NCI-H2196 (cell line): Measurements from ENCODE around the gene CSPG4.

Experiments
- DNase-seq: peaks from one replicate; lab custom pipeline; 2025; ENCODE audit not compliant: unreplicated experiment; lab: John Stamatoyannopoulos, UW

The CSPG4 gene

DNA sequence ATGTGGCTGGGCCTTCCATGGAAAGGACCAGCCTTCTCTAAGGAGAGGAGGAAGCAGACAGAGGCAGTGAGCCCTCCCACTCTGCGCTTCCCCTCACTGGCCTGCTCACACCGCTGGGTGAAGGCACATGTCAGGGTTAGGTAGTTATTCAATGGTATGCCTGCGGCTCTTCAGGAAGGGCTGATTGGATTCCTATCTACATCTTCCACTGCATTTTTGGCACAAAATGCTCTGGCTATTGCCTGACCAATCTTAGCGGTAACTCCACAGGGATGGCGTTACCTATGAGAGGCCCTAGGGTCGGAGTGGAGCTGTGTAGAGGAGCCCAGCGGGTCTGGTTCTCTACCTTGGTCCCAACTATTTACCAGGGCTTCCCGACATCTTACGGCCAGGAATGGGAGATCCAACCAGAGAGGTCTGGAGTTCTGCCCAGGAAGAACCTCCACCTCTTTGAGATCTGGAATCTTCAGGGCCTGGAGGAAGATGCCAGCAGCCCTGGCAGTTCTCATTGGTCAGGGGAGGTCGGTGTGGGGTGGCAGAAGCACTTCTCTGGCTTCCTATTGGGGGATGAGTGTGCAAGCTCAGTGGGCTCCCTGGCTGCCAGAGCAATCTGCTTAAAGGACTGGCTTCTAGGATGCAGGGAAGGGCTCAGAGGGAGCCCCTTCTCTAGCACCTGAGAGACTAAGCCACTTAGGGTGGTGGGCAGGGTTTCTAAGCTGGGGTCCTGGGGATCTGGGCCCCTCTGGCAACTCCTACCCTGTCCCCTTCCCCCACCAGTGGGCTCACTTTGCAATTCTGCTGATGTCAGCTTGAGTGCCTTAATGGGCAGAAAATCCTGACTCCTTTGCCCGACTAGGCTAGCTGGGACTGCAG lies 40.7 kb downstream of the CSPG4 start:
- DNase-seq, result no peak

DNA sequence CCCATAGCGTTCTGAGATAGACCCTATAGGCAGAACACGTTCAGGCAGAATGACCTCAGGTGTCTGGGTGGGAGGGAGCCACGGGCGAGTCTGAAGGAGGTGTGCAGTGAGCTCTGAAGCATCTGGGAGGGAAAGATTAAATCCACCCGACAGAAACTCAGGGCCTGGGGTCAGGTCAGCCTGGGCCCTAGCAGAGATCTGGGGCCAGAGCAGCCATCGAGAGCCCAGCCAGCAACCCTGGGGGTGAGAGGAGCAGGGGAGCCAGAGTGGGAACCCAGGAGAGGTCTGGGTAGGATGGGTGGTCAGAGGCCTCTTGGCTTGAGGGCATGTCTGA lies 42.8 kb downstream of the CSPG4 start:
- DNase-seq, result no peak

DNA sequence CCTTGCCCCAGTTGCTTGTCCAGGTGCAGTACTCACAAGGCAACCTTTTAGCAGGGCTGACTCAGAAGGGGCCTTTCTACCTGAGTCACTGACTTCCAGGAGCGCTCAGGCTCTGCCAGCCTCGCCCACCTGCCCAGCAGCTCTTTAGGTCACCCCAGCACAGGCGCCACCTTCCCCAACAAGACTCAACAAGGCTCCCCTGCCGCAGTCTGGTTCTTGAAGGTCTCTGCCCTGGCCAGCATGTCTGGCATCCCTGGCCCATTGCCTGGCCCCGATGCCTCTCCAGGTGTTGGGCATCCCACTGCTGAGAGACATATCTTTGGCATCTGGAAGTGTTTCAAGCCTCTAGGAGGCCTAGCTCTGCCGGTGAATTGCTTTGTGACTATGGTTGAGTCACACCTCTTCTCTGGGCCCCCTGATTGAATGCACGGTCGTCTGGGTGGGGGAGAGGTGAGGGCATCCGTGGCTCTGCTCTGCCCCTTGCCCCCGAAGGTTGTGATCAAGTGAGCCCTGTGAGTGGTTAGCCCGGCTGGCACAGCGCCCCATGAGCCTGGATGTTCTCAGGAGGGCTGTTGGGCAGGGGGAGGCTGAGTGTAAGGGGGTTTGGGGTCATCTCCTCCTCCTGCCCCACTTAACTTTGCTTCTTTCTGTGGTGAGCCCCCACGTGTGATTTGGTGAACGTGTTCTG lies 43.3 kb downstream of the CSPG4 start:
- DNase-seq, result peak; percentile 28

DNA sequence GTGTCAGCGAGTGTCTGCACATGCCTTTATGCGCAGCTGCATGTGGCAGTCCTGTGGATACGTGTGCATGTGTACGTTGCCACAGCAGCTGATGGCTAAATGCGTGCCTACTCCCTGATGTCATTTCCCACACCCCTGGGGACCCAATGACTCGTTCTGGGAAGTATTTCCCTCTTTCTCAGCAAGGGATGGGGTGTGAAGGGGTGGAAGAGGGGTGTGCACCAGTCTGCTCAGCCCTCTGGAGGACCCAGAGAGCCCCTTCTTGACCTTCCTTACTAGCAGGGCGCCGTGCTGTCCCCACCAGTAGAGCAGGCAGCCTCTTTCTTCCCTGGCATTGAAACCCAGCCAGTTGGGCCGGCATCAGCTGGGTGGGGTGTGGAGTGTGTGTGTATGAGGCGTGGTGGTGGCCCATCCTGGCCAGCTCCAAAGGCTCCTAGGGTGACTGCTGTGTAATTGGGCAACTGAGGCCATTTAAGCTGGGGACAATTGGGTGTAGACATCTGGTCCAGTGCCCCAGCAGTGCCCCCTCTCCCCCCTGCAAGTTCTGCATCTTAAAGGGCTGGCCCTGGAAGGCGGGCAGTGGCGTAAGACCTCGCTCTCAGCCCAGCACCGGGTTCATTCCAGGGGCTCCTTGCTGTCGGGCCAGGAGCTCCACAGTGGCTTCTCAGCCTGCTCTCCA lies 45.7 kb downstream of the CSPG4 start:
- DNase-seq, result no peak

DNA sequence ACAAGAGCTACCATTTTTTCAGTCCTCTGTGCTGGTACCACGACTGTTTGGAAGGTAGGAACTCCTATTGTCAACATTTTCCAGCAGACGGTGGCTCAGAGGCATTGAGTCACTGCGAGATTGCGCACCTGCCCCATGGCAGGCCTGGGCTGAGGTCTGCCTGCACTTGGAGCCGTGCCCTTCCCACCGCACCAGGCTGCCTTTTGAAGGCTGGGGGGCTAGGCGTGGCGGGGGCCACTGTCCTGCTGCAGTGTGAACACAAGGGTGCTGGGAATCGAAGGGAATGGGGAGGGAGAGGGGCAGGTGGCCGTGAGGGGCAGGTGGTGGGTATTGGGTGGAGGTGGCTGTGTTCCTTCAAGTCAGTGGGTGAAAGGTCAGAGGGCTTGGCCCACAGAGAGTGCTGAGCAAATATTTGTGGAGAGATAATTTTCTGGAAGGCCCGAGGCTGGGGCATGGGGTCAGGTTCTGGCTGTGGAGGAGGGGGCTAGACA lies 48.7 kb downstream of the CSPG4 start:
- peak; percentile 53 for DNase-seq

DNA sequence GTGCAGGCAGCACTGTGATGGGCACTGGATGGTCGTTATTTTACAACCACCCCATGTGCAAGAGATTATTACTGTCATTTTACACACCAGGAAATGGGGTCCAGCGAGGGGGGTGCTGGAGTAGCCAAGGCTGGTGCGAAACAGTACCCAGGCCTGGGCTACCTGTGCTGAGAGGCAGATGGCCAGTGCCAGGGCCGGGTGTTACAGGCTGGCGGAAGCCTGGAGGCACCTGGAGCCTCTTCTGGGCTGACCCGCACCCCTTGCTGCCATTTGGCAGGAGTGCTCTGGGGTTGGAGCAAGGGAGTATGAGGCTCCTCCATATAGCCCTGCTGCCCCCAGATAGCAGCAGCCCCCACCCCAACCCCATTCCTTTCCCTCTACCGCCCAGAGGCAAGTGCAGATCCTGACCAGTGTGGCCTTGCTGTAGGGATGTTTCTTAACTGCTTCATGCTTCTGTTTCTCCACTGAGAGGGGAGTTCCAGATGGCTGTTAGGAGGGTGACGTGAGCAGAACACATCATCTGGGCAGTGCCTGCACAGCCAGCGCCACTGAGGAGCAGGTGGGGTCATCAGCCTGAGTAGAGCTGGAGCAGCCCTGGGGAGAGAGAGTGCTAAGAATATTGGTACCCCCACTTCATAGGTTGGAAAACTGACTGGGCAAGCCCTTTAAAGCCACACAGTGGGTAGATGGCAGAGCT lies 49.7 kb downstream of the CSPG4 start:
- DNase-seq, result no peak

DNA sequence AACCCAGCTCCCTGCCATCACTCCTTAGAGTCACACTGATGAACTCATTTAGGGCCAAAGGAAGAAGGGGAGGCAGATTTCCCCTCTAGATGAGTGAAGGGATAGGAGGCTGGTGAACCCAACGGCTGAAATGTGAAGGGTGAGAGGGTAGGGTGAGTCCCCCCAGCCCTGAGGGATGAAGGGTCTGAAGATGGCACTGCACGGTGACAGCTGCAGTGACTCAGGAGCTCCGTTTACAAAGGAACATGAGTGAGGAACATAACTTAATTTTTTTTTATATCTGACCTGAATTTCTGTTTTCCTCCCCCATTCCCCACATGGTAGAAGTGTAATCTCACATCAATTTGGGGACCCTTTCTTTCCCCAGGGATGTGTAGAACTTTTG lies 50.9 kb downstream of the CSPG4 start:
- no peak for DNase-seq

DNA sequence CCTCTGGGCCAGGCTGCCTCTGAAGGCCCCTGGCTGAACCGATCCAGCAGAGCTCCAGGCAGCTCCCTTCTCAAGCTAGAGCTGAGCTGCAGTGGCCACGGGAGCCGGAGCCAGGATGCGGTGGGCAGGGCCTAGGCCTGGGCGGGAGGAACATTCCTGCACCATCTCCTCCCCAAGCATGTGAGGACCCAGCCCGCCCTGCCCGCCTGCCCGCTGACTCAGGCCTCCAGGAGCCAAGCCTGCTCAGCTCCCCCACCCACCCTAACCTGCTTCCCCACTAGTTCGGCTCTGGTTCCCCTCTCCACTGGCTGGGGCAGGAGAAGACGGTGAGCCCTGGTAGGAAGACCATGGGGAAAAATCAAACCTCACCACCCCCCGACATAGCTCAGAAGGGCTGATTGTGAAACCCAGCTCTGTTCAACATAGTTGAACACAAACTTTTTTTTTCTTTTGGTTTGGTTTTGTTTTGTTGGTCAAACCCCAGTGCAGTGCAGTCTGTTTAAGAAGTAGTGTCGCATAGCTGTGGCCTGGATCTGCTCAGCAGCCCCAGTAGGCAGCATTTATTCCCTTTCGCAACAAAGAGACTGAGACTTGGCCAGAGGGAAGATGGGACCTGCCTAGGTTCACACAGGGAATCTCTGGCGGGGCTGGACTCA lies 51.4 kb downstream of the CSPG4 start:
- DNase-seq, result no peak

DNA sequence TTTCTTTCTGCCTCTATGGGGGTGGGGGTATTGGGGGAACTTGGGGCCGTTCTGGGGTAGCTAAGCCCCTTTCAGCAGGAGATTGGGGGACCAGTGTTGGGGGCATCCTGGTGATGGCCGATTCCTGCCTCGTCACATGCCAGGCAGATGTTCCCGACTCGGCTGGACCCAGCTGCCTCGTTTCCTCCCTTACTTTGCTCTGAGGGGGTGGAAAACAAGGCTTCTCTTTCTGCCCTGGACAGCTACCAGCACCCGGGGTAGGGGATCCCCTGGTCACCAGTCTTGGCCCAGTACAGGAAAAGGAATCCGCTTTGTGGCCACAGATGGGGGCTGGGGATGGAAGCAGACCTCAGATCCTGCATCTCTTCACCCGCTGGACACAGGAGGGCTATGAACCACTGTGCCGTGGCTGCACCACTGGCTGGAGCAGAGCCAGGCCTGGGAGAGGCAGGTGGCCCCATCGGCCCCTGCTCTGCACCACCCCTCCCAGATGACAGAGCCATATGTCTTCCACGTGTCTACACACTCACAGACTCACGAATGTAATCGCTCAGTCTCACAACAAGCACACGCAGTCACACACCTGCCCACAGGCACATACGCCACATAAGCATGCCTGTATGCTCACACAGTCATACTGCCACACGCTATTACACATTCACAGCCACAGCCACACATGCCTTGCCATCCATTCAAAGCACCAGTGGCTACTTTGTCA lies 52.6 kb downstream of the CSPG4 start:
- no peak for DNase-seq

DNA sequence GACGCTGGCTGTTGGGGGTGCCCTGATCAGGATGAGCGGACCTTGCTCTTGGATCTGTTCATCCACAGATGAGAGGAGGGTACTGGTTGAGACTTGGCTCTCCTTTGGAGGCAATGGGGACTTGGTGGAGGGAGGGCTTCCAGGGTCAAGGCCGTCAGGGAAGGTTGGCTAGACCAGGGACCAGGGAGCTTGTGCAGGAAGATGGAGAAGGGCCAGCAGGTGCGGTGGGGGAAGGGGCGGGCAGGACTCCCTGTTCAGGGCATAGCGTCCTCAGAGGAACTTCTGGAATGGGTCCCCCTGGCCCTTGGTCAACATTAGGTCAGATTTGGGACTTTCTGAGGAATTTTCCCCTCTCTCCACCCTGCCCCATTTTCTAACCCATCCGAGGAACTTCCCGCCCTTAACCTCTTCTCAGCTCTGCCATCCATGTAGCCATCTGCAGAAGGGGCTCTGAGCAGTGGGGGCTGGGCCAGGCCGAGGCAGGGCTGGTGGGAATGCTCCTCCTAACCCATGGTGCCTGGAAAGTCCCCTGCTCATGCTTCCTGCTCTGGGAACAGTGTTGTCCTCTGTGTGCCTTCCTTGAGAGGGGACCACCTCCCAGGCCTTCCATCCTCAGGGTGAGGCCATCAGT lies 53.4 kb downstream of the CSPG4 start:
- no peak for DNase-seq

DNA sequence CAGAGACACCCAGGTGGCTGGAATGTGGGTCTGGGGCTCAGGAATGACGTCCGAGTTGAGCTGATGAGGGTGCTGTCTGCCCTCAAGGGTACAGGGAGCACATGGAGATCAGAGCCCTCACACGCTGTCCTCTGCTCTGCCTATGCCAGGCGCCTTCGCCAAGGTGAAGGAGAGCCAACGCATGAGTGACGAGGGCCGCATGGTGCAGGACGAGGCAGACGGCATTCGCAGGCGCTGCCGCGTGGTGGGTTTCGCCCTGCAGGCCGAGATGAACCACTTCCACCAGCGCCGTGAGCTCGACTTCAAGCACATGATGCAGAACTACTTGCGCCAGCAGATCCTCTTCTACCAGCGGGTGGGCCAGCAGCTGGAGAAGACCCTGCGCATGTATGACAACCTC lies 55.8 kb downstream of the CSPG4 start:
- DNase-seq, result no peak

DNA sequence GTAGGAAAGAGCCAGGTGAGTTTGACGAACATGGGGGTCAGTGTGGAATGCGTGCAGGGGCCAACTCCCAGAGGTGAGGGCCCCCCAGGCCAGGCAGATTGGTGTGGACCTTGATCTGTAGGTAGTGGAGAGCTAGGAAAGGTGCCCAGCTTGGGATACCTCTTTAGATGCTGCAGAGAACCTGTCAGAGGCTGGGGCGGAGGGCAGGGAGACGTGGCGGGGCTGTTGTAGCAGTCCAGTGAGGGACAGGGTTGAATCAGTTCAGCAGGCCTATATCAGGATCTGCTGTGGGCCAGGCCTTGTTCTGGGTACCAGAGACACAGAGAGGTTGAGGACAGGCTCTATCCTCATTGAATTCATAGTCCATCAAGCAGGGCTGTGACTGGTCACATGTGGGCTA lies 56.3 kb downstream of the CSPG4 start:
- DNase-seq, result no peak

DNA sequence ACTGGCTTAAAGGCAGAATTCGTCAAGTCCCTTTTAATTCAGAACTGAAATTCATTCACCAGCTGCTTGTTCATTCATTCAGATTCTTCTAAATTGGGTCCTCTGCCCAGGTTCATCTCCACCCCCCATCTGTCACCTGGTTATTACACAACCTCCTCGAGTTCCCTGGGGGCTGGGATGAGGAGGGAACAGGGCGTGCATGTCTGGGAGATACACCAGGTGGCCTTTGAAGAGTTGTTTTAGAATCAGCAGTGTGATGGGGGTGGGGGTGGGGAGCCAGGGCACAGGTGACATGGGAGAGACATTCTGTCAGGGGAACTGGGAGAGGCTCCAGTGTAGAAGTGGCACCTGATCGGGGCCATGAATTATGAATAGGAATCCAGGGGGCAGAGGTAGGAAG lies 56.7 kb downstream of the CSPG4 start:
- peak; percentile 19 for DNase-seq

DNA sequence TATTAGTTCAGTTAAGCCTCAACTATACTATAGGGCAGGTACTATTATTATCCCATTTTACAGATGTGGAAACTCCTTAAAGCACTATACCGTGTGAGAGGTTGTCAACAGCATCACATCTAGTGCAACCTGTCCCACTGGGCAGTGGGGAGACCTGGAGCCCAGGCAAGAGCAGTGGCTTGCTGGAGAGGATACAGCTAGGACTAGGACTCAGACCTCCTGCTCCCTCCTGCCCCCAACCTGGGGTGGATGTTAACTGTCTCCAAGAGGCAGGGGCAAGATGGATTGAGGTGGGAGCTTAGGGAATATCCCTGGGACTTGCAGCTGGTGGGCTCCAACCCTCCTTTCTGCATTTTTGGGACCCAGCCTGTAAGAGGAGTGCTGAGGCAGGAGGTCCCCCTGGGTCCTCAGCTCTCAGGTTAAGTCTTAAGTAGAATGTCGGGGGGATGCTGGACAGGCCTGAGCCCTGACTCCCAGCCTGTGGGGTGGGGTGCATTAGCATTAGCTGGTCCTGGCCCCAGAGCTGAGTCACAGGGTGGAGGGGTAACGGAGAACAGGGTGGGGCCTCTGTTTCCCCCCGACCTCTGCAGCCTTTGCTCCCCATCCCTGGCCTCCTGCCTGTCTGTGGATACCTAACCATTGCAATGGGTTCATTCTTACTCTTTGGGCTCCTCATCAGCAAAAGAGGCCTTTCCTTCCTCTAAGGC lies 58.3 kb downstream of the CSPG4 start:
- DNase-seq, result no peak

DNA sequence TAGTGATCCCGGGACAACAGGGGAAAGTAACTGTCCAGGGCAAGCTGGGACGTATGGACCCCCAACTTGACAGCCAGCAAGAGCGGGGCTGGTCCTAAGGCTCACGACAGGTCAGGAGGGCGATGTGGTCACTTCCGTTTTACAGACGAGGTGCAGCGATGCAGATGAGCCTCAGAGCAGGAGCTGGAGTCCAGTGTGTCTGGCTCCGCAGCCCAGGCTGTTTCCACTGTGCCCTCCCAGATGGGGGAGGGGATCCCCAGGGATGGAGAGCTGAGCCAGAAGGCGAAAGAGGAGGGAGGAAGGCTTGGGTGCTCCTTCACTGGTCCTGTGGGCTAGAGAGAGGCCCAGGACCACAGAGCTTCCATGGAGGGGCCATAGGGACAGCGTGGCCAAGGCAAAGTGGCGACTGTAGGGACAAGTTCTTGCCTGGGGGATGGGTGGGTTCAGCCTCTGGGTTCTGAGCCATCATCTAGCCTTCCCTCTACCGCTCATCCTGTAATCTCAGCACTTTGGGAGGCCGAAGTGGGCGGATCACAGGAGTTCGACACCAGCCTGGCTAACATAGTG lies 59.2 kb downstream of the CSPG4 start:
- no peak for DNase-seq

DNA sequence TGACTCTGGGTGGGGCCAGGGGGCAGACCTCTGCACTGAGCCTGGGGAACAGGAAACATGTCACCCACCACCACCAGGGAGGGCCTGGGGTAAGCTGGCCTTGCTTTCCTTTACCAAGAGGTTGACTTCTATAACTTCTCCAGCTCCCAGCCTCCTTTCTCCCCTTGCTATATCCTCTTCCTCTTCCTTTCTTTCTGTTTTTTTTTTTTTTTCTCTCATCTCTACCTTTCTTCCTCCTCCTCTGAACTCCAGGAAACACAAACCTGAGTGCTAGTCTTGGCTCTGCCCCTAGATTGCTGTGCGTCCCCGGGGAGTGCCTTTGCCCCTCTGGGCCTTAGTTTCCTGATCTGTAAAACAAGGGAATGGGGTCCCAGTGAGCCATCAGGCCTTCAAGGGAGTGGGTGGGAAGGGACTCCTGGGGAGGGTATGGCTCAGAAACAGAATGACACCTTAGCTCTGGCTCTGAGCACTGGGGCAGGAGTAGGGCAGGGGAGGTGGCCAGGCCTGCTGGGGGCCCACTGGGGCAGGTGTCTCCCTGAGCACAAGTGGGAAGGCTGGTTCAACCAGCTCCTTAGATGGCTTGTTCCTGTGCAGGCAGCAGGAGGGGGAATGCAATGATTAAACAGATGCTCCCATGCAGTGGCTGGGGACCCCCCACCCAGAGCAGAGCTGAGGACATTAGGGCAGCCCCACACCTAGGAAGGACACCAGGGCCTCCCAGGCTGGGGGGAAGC lies 60.7 kb downstream of the CSPG4 start:
- no peak for DNase-seq

DNA sequence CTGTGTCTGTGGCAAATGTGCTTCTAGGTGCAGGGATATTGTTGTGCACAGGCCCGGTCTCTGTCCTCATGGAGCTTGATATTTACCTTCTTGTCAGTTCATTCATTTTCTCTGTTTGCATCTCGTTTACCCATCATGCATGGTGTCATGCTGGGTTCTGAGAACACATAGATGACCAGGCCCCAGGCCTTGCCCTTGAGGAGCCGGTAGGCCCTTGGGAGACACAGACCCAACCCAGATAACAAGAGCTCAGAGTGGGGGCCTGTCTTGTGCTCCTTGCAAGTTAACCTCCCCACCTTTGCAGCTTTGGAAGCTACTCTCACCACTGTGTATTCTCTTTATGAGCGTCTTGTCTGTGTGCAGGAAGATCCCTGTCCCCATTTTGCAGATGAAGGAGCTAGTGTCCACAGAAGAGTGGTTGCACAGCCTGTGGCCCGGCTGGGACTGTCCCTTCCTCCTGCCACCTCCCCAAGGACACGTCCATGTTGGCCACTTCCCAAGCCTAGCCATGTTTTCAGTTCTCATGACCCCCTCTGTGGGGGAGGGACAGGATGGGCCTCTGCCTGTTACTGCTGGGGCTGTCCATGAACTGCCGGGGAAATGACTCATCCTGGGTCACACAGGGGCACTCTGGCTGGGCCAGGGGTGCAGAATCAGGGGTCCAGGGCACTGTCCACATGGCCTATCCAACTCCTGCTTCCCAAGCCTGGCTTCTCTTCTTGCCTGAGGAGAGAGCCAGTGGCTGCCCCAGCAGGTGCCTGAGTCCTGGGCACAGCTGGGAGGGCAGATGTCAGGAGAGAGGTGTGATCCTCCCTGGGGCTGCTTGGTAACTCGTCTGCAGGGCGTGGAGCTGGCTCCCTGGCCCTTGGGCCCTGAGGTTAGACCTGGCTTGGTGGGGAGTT lies 61.5 kb downstream of the CSPG4 start:
- DNase-seq, result no peak
